GM18511 (cell line): Measurements from ENCODE around the gene RDX.
"Not testable (repeated sequence)": the region's sequence is repeated elsewhere in the genome, so short reads cannot be mapped to it uniquely, and the experiment has no call there.

Experiments used
- ATAC-seq: cut with Tn5 transposase; IDR thresholded peaks from one replicate; pipeline ENCODE4 v1.9.1; 2021; ENCODE audit warnings: mild to moderate bottlenecking, moderate library complexity; ENCODE audit not compliant: unreplicated experiment

Gene RDX

GRCh38 chr11:110280595-110280994 is 15.8 kb downstream of the RDX start:
- ATAC-seq: not testable (repeated sequence)

DNA sequence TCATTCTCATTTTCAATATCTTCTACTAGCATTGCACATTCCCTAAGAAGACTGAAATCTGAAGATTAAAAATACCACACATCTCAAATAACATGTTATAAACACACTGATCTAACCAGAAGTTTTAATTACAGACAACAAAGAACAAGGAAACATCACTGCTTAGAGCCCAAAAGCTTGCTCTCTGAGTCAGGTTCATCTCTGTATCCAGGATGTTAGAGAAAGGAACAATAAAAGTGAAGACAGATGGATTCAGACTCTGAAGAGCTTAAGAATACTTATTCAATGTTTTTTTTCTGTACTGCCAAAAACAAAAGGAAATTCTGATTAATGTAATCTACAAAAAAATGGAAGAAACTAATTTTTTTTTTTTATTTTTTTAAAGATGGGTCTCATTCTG is 16.5 kb downstream of the RDX start:
- no peak for ATAC-seq

DNA sequence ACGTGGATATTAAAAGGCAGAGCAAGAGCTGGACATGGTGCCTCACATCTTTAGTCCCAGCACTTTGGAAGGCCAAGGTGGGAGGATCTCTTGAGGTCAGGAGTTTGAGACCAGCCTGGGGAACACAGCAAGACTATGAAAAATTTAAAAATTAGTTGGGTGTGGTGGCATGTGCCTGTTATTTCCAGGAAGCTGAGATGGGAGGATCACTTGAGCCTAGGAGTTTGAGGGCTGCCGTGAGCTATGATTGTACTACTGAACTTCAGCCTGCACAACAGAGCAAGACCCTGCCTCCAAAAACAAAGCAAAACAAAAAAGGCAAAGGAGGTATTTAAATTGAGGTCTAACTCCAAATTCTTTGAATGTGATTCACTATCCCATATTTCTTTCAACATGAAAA is 23.5 kb downstream of the RDX start:
- ATAC-seq: no peak

DNA sequence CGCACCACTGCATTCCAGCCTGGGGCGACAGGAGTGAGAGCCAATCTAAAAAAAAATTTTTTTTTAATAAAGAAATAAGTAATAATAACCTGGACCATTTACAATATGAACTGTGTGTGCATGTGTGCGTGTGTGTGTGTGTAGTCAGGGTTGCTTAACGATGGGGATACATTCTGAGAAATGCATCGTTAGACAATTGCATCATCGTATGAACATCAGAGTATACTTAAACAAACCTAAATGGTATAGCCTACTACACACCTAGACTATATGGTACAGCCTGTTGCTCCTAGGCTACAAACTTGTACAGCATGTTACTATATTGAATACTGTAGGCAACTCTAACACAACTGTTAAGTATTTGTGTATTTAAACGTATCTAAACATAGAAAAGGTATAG is 26.4 kb downstream of the RDX start:
- ATAC-seq: no peak

DNA sequence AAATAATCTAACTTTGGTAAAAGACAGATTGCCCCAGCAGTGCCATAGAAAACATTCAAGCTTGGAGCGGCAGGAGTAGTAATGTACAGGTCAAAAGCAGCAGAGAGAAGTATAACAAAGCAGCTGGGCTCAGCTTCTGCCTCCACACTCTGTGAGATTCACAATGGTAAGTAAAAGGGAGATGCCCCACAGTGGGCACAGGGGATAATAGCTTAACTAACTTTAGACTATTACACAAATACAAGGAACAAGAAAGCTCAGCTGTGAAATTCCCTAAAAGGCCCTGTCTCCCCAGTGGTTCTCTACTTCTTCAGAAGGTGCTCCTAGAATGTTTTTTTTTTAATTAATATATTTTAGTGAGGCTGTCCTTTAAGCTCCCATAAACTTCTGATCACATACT is 28.0 kb downstream of the RDX start:
- no peak for ATAC-seq

GRCh38 chr11:110262072-110262403 is 34.4 kb downstream of the RDX start:
- ATAC-seq: no peak

DNA sequence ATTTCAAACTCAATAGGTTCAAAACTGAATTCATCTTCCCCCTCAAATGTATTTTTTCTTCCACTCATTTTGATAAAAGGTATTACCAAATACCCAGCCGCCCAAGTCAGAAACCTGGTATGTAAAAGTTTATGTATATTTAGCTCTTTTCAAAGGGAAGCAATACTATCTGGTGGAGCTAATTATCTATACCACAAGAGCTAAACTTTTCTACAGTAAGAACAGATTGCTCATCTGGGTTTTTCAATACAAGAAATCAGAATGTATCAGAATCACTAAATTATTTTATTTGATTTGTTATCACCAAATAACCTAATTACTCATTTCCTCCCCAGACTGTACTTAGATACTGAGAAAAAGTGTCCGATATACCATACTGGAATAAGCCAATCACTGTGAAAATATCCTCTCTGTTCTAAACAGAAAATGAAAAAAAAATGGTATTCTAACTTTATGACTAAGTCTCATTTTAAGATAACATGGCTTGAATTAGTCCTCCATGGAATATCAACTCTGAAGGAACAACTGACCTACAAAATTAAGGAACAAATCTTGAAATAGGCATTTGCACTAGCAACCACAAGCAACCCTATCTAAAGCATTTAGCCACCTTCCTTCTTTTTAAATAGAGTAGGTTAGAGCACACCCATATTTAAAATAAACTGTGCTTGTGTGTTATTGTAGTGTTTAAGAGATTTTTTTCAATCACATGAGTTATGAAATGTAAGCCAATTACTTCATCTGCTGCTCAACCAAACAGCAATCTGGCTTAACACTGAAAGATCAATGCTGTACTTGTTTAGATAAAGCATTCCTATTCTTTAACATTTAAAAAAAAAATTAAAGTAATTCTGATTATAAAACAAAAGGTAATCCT is 35.0 kb downstream of the RDX start:
- no peak for ATAC-seq

DNA sequence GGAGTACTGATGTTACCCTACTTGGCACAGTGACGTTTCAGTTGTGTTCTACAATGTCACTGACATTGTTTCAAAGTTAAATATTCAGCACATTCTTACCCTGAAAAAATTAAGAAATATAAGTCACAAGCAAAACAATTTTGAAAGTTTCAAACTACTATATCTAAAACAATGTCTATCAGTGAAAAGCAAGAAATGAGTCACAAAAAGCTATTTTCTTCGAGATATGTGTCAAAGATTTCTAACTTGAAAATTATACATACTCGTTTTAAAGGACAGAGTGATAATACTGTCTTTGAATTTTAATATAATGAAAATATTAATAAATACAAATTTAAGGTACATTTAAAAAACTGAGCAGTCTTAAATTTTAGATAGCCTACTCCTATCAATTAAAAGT is 42.9 kb downstream of the RDX start:
- ATAC-seq: no peak

DNA sequence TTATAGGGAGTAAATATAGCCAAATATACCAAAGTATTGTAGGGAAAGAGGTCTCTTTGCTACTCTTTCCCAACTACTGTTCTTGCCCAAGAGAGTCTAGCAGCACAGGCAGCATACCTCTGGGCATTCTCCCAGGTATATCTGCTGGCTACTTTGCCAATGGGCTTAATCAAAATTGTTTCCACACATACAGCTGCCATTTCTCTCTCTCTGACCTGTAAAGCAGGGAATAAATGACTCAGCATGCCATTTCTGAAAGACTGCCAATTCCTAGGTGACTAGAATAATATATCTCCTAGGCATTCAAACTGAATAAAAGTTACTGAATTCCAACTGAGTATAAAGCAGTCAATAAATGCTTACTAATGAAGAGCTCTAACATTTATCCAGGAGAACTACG is 44.6 kb downstream of the RDX start:
- no peak for ATAC-seq

GRCh38 chr11:110250168-110250567 is 46.2 kb downstream of the RDX start:
- ATAC-seq: no peak

- ATAC-seq: no peak
Measured at GRCh38 chr11:110249766-110250165, 46.6 kb downstream of the RDX start.

DNA sequence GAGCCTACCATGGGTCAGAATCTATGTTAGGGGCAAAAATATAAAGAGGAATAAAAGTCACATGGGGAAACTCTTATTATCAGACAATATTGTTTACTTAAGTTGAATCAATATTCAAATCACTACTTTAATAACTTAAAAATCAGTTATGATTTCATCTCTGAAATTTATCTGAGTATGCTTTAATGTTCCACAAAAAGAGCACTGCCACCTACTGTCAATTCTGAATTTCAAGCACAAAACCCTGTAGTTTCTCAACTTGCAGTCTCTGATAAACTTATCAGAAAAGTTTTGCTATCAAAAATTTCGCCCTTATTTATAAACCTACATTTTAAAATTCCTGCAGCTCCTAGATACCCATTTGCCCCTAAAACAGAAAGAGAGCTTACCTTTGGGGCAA is 47.3 kb downstream of the RDX start:
- ATAC-seq: no peak

- no peak for ATAC-seq
Measured at GRCh38 chr11:110243791-110244190, 52.6 kb downstream of the RDX start.

GRCh38 chr11:110242746-110243145 is 53.7 kb downstream of the RDX start:
- no peak for ATAC-seq

DNA sequence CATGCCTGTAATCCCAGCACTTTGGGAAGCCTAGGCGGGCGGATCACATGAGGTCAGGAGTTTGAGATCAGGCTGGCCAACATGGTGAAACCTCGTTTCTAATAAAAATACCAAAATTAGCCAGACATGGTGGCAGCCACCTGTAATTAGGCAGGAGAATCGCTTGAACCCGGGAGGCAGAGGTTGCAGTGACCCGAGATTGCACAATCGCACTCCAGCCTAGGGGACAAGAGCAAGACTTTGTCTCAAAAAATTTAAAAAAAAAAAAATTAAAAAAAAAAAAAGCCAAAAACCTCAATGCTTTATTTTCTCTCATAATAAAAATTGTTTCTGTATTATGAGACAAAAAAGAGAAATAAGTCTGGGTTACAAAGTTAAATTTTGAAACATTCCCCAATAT is 54.2 kb downstream of the RDX start:
- no peak for ATAC-seq

DNA sequence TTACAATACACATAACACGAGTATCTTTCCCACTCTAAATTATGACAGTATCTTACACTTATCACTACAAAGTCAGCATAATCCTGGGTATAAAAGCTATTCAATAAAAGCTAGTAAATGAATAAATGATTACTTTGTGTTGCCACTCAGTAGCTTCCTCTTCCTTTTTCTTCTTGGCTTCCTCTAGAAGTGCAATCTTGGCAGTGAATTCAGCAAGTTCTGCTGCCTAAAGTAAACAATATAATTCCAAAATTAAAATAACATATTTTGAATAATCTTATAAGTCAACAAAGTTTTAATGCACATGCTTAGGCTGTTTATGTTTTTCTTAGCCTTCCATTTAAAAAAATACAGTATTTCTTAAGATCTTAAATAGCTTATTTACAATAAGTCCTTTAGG is 60.4 kb downstream of the RDX start:
- no peak for ATAC-seq

DNA sequence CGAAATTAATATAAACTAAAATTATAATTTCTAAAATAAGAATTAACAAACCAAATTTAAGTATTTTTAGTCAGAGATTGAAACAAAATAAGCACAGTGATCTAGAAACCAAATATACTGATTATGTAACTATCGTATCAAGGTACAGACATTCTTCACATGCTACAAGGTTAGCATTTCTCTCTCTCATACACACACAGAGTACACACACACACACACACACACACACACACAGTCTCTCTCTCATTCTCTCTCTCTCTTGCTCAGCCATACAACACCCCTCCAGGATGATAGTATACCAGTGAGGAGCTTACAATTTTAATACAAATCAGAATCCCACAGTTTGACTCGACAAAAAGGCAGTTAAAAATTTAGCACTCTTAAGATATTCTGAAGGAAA is 66.0 kb downstream of the RDX start:
- no peak for ATAC-seq

- ATAC-seq: no peak
Measured at GRCh38 chr11:110219006-110219785, 77.2 kb downstream of the RDX start.

DNA sequence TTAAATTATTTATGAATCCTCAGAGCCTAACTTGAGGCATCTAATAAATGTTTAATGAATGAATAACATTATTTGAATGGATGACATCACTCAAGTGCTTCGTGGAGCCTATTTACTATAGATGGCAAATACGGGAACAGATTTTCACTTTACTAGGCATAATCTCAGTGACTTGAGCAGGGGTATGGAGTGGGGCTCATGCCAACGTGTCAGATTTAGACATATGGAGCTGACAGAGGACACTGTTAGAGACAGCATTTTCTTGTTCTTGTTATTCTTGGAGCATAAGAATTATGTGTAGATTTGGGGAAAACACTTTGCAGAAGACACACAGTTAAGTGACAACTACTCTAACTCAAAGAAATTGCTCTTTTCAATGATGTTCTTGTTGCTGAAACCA is 78.5 kb downstream of the RDX start:
- ATAC-seq: no peak

DNA sequence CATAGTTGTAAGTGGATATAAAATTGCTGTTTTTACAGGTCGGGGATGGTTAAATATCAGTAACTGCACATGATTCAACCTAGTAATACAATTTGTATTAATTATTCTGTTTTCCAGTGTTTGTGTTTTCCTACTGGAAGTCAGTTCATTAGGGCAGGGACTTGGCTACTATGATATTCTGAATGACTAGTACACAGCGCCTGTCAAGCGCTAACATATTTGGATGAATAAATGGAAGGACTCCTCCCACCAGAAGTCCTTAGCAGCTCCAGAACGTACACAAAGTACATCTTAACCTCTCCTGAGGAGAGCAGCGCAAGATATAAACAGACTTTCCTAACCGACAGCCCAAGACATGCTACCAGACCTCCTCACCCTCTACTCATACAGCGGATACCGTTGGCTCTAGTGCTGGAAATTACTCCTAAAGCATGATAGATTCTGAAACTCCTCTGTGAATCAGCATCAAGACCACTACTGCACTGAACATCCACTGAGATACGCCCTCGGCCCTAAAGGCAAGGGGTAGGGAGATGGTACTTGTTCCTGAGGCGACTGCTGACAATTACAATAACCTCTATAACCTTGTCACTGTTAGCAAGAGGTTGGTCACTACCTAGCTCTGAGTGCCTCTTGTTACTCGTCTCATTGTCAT is 79.1 kb downstream of the RDX start:
- ATAC-seq: no peak

DNA sequence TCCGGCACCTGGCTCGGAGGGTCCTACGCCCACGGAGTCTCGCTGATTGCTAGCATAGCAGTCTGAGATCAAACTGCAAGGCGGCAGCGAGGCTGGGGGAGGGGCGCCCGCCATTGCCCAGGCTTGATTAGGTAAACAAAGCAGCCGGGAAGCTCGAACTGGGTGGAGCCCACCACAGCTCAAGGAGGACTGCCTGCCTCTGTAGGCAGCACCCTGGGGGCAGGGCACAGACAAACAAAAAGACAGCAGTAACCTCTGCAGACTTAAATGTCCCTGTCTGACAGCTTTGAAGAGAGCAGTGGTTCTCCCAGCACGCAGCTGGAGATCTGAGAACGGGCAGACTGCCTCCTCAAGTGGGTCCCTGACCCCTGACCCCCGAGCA is 87.1 kb downstream of the RDX start:
- ATAC-seq: not testable (repeated sequence)
